ENCODE data around the gene KDM4C. TPM values are rescaled to one million over a fixed set of nuclear protein-coding genes. Genes with fewer than 3 reads are reported as not detected.

The KDM4C gene
- total RNA-seq, 6 donors from 2014 or later = 31.6 to 96.4 (median 41.2) TPM

- WGBS, 2 donors = 41 to 57% methylated on average over 6 of the region's 6 CpGs
- DNase-seq (no peak), ATAC-seq (ENCODE audit: low FRiP score in 2 of 2) (no peak)
- no peaks in the 10 kb centered on the region for H3K4me1 ChIP-seq
- no peaks in the 10 kb centered on the region for H3K9me3 ChIP-seq
- H3K4me3 ChIP-seq = no peak overlapping the region
- no peak for TF ChIP-seq POLR2AphosphoS5 (IDR thresholded peaks at IDR 0.05)
- no peak for TF ChIP-seq POLR2A (IDR thresholded peaks at IDR 0.05)
- TF ChIP-seq, protein P1, sequence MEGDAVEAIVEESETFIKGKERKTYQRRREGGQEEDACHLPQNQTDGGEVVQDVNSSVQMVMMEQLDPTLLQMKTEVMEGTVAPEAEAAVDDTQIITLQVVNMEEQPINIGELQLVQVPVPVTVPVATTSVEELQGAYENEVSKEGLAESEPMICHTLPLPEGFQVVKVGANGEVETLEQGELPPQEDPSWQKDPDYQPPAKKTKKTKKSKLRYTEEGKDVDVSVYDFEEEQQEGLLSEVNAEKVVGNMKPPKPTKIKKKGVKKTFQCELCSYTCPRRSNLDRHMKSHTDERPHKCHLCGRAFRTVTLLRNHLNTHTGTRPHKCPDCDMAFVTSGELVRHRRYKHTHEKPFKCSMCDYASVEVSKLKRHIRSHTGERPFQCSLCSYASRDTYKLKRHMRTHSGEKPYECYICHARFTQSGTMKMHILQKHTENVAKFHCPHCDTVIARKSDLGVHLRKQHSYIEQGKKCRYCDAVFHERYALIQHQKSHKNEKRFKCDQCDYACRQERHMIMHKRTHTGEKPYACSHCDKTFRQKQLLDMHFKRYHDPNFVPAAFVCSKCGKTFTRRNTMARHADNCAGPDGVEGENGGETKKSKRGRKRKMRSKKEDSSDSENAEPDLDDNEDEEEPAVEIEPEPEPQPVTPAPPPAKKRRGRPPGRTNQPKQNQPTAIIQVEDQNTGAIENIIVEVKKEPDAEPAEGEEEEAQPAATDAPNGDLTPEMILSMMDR (IDR thresholded peaks at IDR 0.05) = no peak
- no peak for TF ChIP-seq EP300 (IDR thresholded peaks at IDR 0.05)
- no peaks in the 10 kb centered on the region for H3K27me3 ChIP-seq
- H3K36me3 ChIP-seq = no peaks in the 10 kb centered on the region
- no peak overlapping the region for H3K27ac ChIP-seq
Observed at GRCh38 chr9:7223981-7224380, 466.2 kb downstream of the KDM4C start.

Small RNAs within 50 kb of the gene (small RNA-seq; reads per million reads assigned to genes)
- gene SNRPEP2 = 0 reads per million in 4 donors

Other genes starting within 250 kb of the KDM4C start
- 1 to 10 TPM in 2 of 6 donors, under 1 TPM in 2, not detected in 2; 0.60 to 3.1 (median 1.1) TPM for gene GLDC, start 112.2 kb upstream of the KDM4C start, total RNA-seq